GM12878 (cell line): ENCODE results near the gene CHCHD6. TPM values are rescaled to one million over a fixed set of nuclear protein-coding genes. Genes with fewer than 3 reads are reported as not detected.

ENCODE experiments used
- ATAC-seq: fragments of 200-7000 bp; cut with Tn5 transposase; 3 replicates; pipeline ENCODE4 v1.9.1; 2020; ENCODE audit warnings: mild to moderate bottlenecking, moderate library complexity
- BruUV-seq: library from RNA; stranded (reverse); fragments of 400-500 nt; replicated peaks from 2 replicates; lab custom pipeline; 2021; lab: Mats Ljungman, UMichigan
- CTCF ChIA-PET: fragments of 300-600 bp; sonication (Branson Sonifier 250); formaldehyde crosslinking; extraction: SDS; loops from one replicate; lab custom pipeline; 2021; ENCODE audit warnings: inconsistent platforms; lab: Yijun Ruan, JAX
- POLR2A ChIA-PET: fragments of 350-600 bp; formaldehyde crosslinking; extraction: SDS; loops from one replicate; lab custom pipeline; 2021; ENCODE audit warnings: inconsistent platforms; lab: Charles Lee
- RAD21 ChIA-PET: fragments of 300-600 bp; sonication (Branson Sonifier 250); formaldehyde crosslinking; loops from one replicate; lab custom pipeline; 2023; ENCODE audit warnings: antibody characterized with exemption; ENCODE audit not compliant: unreplicated experiment; lab: Charles Lee
- SMC1A ChIA-PET: fragments of 300-600 bp; sonication (Branson Sonifier 250); formaldehyde crosslinking; loops from one replicate; lab custom pipeline; 2023; ENCODE audit not compliant: unreplicated experiment, uncharacterized antibody; lab: Charles Lee
- DNase-seq: peaks from one replicate; pipeline ENCODE4 v3.0.0-alpha.2; 2011; ENCODE audit warnings: low read depth, low spot score
- FAIRE-seq: peaks from 3 replicates; lab custom pipeline; 2011; peaks lifted over from hg19 to GRCh38; lab: Jason Lieb, UNC
- H2AFZ ChIP-seq: 2 replicates; pipeline ENCODE4 v1.6.0; 2011; ENCODE audit warnings: low read depth, low read length, control low read depth; ENCODE audit not compliant: control insufficient read depth
- H3K27ac ChIP-seq: 2 replicates; pipeline ENCODE4 v1.5.1; 2011; ENCODE audit warnings: control low read depth; ENCODE audit not compliant: control insufficient read depth, insufficient read depth
- H3K27me3 ChIP-seq, 2 experiments: replicated peaks in 1 of 2; 2 replicates each; pipeline versions ENCODE4 v1.6.0 to v1.6.1; 2011; ENCODE audit warnings: low read length in 1 of 2; ENCODE audit not compliant: control insufficient read depth in 2 of 2, insufficient read depth in 2 of 2
- H3K36me3 ChIP-seq, 2 experiments: 2 replicates each; pipeline ENCODE4 v1.5.1; 2011; ENCODE audit warnings: low read length in 1 of 2; ENCODE audit not compliant: control insufficient read depth in 2 of 2, insufficient read depth in 2 of 2
- H3K4me1 ChIP-seq: 2 replicates; pipeline ENCODE4 v1.6.1; 2011; ENCODE audit warnings: mild to moderate bottlenecking, low read length, moderate library complexity, mixed read lengths; ENCODE audit not compliant: control insufficient read depth, insufficient read depth
- H3K4me2 ChIP-seq: 2 replicates; pipeline ENCODE4 v1.6.0; 2011; ENCODE audit warnings: control low read depth; ENCODE audit not compliant: control insufficient read depth, insufficient read depth
- H3K4me3 ChIP-seq: fragments of 200-600 bp; sonication (generic); 2 replicates; pipeline ENCODE4 v1.5.1; 2016
- H3K79me2 ChIP-seq: 2 replicates; pipeline ENCODE4 v1.6.0; 2011; ENCODE audit warnings: low read length; ENCODE audit not compliant: control insufficient read depth, insufficient read depth
- H3K9ac ChIP-seq: 2 replicates; pipeline ENCODE4 v1.8.0; 2011; ENCODE audit warnings: low read length, control low read depth, mixed read lengths; ENCODE audit not compliant: control insufficient read depth, insufficient read depth
- H3K9me3 ChIP-seq: replicated peaks from 3 replicates; pipeline ENCODE4 v1.5.1; 2011; ENCODE audit warnings: mild to moderate bottlenecking, low read length; ENCODE audit not compliant: control insufficient read depth, insufficient read depth
- H4K20me1 ChIP-seq: 2 replicates; pipeline ENCODE4 v1.6.0; 2011; ENCODE audit not compliant: control insufficient read depth, insufficient read depth
- SMC3 ChIP-seq: IDR thresholded peaks from 2 replicates; pipeline ENCODE4 v1.6.1; 2011; ENCODE audit warnings: low read length, improper control_type of control experiment, borderline replicate concordance
- STAT1 ChIP-seq: fragments of 450-650 bp; conservative IDR thresholded peaks from 2 replicates; pipeline ENCODE4 v1.6.1; 2014; ENCODE audit warnings: antibody characterized with exemption, mild to moderate bottlenecking
- TAF1 ChIP-seq: IDR thresholded peaks from 2 replicates; pipeline ENCODE4 v1.6.1; 2011; ENCODE audit warnings: mild to moderate bottlenecking, low read depth, low read length, borderline replicate concordance
- WGBS: methylation state at CpG from one replicate; pipeline ENCODE4 v1.1.6; 2016; ENCODE audit warnings: low lambda C conversion rate; ENCODE audit not compliant: insufficient replicate concordance, insufficient coverage; ENCODE audit errors: missing lambda C conversion rate; 5-methylcytosine and 5-hydroxymethylcytosine counted together
- in situ Hi-C: fragments of 300-500 bp; cut with MboI; formaldehyde crosslinking; loops from 9 replicates; pipeline ENCODE4 v1.14.3; 2018; ENCODE audit warnings: mixed read lengths
- intact Hi-C: fragments of 100-400 bp; cut with micrococcal nuclease; formaldehyde crosslinking; loops from one replicate; pipeline ENCODE4 v1.14.2; 2022; ENCODE audit not compliant: unreplicated experiment
- polyA plus RNA-seq, 11 experiments: library from polyadenylated mRNA; depleted of rRNA in 4 of 11; unstranded in 6 of 11; stranded (reverse) in 5 of 11; fragments of >200 nt; fragmentation: Nextera tagmentation in 4 of 11; fragmentation: Illumina TruSeq in 1 of 11; extraction: Ambion mirVana in 4 of 11; extraction: Trizol in 1 of 11; gene quantifications; 1 replicate in 1 of 11; 2 replicates in 10 of 11; pipeline versions ENCODE4 v1.2.1 to v1.2.3, GENCODE V29; 2011 to 2016; ENCODE audit warnings: inconsistent platforms in 2 of 11, missing spikeins in 2 of 11, low read depth in 1 of 11
- total RNA-seq, 4 experiments: library from RNA; depleted of rRNA in 3 of 4; stranded (reverse); fragments of >200 nt in 3 of 4; fragmentation: Illumina TruSeq in 1 of 4; extraction: Trizol in 1 of 4; gene quantifications; 2 replicates each; pipeline versions ENCODE4 v1.2.1 to v1.2.3, GENCODE V29; 2013 to 2021
- TF ChIP-seq, protein P1 (sequence below): fragments of 450-650 bp; IDR thresholded peaks from 2 replicates; pipeline ENCODE4 v1.6.1; 2014; ENCODE audit warnings: mild to moderate bottlenecking

The CHCHD6 gene
- total and polyA plus RNA-seq, 10 of the 15 experiments (the other 5 are each of a cell fraction or from before 2014, with no cell fraction given): 2.7 to 16.7 (median 12.3) TPM

GRCh38 chr3:126888186-126888760 is 184.2 kb downstream of the CHCHD6 start:
- DNase-seq (no peak), ATAC-seq (no peak), FAIRE-seq (no peak)
- in situ Hi-C loops (no loop called here), intact Hi-C loops (no loop called here)
- WGBS: 49% methylated on average over 5 of the region's 5 CpGs
- H3K27me3 ChIP-seq: no peaks in the 10 kb centered on the region
- H4K20me1 ChIP-seq: no peaks in the 10 kb centered on the region
- TF ChIP-seq, protein P1, sequence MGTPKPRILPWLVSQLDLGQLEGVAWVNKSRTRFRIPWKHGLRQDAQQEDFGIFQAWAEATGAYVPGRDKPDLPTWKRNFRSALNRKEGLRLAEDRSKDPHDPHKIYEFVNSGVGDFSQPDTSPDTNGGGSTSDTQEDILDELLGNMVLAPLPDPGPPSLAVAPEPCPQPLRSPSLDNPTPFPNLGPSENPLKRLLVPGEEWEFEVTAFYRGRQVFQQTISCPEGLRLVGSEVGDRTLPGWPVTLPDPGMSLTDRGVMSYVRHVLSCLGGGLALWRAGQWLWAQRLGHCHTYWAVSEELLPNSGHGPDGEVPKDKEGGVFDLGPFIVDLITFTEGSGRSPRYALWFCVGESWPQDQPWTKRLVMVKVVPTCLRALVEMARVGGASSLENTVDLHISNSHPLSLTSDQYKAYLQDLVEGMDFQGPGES: no peak
- no peak for TF ChIP-seq TAF1
- no peak for TF ChIP-seq STAT1
- no peak for TF ChIP-seq SMC3
- H2AFZ ChIP-seq: no peak overlapping the region
- H3K27ac ChIP-seq: no peak overlapping the region
- no peaks in the 10 kb centered on the region for H3K9me3 ChIP-seq
- SMC1A ChIA-PET: interaction anchor here (0.7 to 1.1 kb wide), 4 partner anchors 19 to 136 kb away, joined by 3 to 5 read pairs (median 3); no protein-coding TSS in a partner anchor
- H3K4me1 ChIP-seq: peaks cover 6% of the 10 kb centered on the region; the same call in 1 of the 2 replicates
- RAD21 ChIA-PET: no interaction called here
- H3K4me3 ChIP-seq: no peak overlapping the region
- no peak overlapping the region for H3K9ac ChIP-seq
- POLR2A ChIA-PET: interaction anchor here (0.7 kb wide), 1 partner anchor 85 kb away, joined by 3 read pairs; no protein-coding TSS in a partner anchor
- CTCF ChIA-PET: interaction anchor here (1.5 kb wide), 1 partner anchor 8 kb away, joined by 5 read pairs; no protein-coding TSS in a partner anchor
- no peaks in the 10 kb centered on the region for H3K36me3 ChIP-seq
- H3K79me2 ChIP-seq: no peaks in the 10 kb centered on the region
- no peak overlapping the region for H3K4me2 ChIP-seq
- no TSS peak for BruUV-seq
